ENCODE results near the gene TSPOAP1. TPM values are rescaled to one million over a fixed set of nuclear protein-coding genes. Genes with fewer than 3 reads are reported as not detected.

Gene TSPOAP1
- total RNA-seq, 2 experiments from 2014 or later, result 17.8 to 19.5 TPM

DNA sequence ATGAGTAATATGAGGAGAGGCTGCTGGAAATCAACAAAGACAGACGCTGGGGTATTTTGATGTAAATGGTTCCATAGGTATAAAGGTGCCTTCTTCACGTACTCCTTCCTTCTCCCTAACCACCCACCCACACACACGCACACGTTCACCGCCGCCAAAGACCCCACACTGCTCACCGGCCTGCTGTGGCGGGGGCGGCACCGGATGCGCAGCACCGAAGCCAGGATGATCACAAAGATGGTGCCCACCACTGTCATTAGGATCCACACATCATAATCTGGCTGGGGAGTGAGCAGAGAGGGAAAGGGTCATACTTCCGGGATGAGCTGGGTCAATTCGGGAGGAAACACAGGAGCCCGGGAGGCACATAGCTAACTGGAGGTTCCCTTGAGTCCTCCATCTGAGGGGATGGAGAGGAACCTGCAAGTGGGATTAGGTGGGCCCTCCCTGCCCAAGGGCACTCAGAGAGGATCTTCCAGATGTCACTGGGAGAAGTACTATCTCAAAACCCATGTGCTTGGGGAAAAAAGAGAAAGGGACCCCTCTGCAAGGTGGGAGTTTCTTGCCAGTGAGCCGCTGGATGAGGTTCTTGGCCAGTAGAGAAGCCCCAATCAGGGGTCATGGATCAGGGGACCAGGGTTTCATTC is 33.9 kb upstream of the TSPOAP1 start:
- H3K27me3 ChIP-seq (ENCODE audit: control insufficient read depth in 1 of 2, insufficient read depth in 2 of 2, low read length in 2 of 2), result no peaks in the 10 kb centered on the region
- no peak overlapping the region for H3K4me3 ChIP-seq (ENCODE audit: low read length)
- H3K9me3 Mint-ChIP-seq, result no peaks in the 10 kb centered on the region
- intact Hi-C loops (cut with DNase I, micrococcal nuclease), result no loop called here
- H3K27ac ChIP-seq (ENCODE audit: low read depth in 1 of 2, low read length in 2 of 2), result no peak overlapping the region
- H3K9me3 ChIP-seq (ENCODE audit: control insufficient read depth in 1 of 2, insufficient read depth in 1 of 2, low read length in 2 of 2), result no peaks in the 10 kb centered on the region
- DNase-seq (no peak), ATAC-seq (ENCODE audit: poor library complexity) (no peak)
- no peaks in the 10 kb centered on the region for H3K4me1 ChIP-seq (ENCODE audit: insufficient read depth, low read length)
- peaks cover 3% of the 10 kb centered on the region for H3K36me3 ChIP-seq (ENCODE audit: insufficient read depth, low read length)
- H3K4me3 Mint-ChIP-seq, result no peak overlapping the region
- H3K36me3 Mint-ChIP-seq (ENCODE audit: low read depth), result no peaks in the 10 kb centered on the region
- no peaks in the 10 kb centered on the region for H3K27me3 Mint-ChIP-seq
- POLR2A ChIA-PET, result interaction anchor here (0.6 to 16.0 kb wide), 6 partner anchors 7 to 35 kb away, joined by 3 to 508 read pairs (median 8); partner anchors contain the start of gene SUPT4H1
- CTCF ChIA-PET, result interaction anchor here (0.6 to 1.5 kb wide), 3 partner anchors 11 to 55 kb away, joined by 3 to 5 read pairs (median 4); no protein-coding TSS in a partner anchor
- no peak overlapping the region for H3K27ac Mint-ChIP-seq
- H3K4me1 Mint-ChIP-seq (ENCODE audit: low read depth), result no peaks in the 10 kb centered on the region
- TF ChIP-seq, protein P1, sequence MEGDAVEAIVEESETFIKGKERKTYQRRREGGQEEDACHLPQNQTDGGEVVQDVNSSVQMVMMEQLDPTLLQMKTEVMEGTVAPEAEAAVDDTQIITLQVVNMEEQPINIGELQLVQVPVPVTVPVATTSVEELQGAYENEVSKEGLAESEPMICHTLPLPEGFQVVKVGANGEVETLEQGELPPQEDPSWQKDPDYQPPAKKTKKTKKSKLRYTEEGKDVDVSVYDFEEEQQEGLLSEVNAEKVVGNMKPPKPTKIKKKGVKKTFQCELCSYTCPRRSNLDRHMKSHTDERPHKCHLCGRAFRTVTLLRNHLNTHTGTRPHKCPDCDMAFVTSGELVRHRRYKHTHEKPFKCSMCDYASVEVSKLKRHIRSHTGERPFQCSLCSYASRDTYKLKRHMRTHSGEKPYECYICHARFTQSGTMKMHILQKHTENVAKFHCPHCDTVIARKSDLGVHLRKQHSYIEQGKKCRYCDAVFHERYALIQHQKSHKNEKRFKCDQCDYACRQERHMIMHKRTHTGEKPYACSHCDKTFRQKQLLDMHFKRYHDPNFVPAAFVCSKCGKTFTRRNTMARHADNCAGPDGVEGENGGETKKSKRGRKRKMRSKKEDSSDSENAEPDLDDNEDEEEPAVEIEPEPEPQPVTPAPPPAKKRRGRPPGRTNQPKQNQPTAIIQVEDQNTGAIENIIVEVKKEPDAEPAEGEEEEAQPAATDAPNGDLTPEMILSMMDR (IDR thresholded peaks at IDR 0.05), result no peak

DNA sequence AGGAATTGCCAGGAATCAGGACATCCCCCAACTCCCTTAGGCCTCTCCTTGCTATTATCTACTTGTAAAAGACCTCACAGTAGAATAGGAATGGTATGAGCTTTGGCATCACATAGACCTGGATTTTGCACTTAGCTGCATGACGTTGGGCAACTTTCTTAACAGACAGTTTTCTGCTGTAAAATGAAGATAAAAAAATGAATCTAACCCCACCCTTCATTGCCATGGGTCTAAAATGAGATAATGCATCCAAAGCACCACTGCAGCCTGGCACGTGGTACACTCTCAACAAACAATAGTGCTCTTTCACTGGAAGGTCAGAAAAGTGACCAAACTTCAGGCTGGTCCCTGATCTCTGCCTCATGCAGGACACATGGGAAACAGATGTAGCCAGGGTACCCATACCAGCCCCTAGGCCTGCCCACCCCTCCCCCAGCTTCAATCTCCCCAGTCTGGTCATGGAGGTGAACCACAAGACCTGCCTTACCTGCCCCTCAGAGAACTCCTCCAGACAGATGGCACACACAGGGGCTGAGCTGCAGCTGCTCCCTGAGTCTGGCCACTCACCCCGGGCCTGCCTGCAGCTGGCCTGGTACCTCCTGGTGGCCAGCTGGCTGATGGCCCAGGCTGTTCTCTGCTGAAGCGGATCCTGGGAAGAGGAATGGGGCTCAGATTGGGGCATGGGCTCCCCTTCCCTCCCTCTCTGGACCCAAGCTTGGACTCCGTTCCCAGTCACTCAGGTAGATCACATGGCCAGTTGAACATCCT is 31.9 kb upstream of the TSPOAP1 start:
- peaks cover 3% of the 10 kb centered on the region for H3K36me3 ChIP-seq (ENCODE audit: insufficient read depth, low read length)
- no peaks in the 10 kb centered on the region for H3K4me1 ChIP-seq (ENCODE audit: insufficient read depth, low read length)
- no peaks in the 10 kb centered on the region for H3K9me3 ChIP-seq (ENCODE audit: control insufficient read depth in 1 of 2, insufficient read depth in 1 of 2, low read length in 2 of 2)
- no peaks in the 10 kb centered on the region for H3K9me3 Mint-ChIP-seq
- no peak overlapping the region for H3K27ac Mint-ChIP-seq
- ATAC-seq (ENCODE audit: poor library complexity) (no peak), DNase-seq (no peak)
- H3K36me3 Mint-ChIP-seq (ENCODE audit: low read depth), result no peaks in the 10 kb centered on the region
- no peak overlapping the region for H3K4me3 ChIP-seq (ENCODE audit: low read length)
- intact Hi-C loops (cut with DNase I, micrococcal nuclease), result no loop called here
- no peaks in the 10 kb centered on the region for H3K27me3 ChIP-seq (ENCODE audit: control insufficient read depth in 1 of 2, insufficient read depth in 2 of 2, low read length in 2 of 2)
- H3K4me1 Mint-ChIP-seq (ENCODE audit: low read depth), result no peaks in the 10 kb centered on the region
- ChIA-PET POLR2A (interaction anchor here (0.8 to 16.0 kb wide), 5 partner anchors 7 to 57 kb away, joined by 3 to 508 read pairs (median 5); partner anchors contain the start of genes RNF43, SUPT4H1 and TSPOAP1), CTCF (interaction anchor here (2.5 kb wide), 1 partner anchor 43 kb away, joined by 8 read pairs; no protein-coding TSS in a partner anchor)
- no peaks in the 10 kb centered on the region for H3K27me3 Mint-ChIP-seq
- TF ChIP-seq, protein P1 (IDR thresholded peaks at IDR 0.05), result no peak
- H3K4me3 Mint-ChIP-seq, result no peak overlapping the region
- H3K27ac ChIP-seq (ENCODE audit: low read depth in 1 of 2, low read length in 2 of 2), result no peak overlapping the region

DNA sequence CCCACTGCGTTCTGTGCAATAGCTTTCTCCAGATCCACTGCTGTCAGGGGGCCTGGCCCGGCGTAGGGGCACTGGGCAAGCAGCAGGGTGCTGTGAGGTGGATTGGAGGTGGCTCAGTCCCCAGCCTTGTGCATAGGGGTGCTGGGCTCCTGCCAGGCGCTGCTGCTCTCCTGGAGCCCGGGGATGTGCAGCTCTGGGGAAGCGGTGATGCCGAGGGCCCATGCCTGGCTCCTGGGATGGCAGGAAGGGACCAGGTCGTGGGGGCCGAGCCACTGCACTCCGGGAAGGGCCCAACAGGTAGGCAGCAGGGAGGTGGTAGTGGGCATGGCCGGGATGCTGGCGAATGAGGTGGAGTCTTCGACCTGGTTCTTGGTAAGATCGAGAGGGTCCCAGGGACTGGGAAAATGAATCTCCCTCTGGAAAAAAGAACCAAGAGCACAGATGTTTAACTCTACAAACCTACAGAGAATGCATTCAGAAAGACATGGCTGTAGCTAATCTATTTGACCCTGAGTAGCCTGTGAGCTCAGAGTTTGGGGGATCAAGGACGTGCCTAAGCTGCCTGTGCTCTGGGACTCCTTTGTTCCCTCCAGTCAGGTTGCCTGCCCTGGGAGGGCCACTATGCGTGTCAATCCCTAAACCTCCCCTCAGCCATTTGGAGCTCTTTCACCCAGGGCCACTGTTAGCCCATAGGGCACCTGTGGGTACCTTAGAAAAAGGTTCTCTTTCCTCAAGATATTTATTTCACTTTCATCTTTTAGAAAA is 30.0 kb upstream of the TSPOAP1 start:
- no peaks in the 10 kb centered on the region for H3K27me3 Mint-ChIP-seq
- H3K4me3 Mint-ChIP-seq, result no peak overlapping the region
- peaks cover 3% of the 10 kb centered on the region for H3K36me3 ChIP-seq (ENCODE audit: insufficient read depth, low read length)
- DNase-seq (no peak), ATAC-seq (ENCODE audit: poor library complexity) (no peak)
- H3K9me3 ChIP-seq (ENCODE audit: control insufficient read depth in 1 of 2, insufficient read depth in 1 of 2, low read length in 2 of 2), result no peaks in the 10 kb centered on the region
- no peaks in the 10 kb centered on the region for H3K27me3 ChIP-seq (ENCODE audit: control insufficient read depth in 1 of 2, insufficient read depth in 2 of 2, low read length in 2 of 2)
- H3K27ac ChIP-seq (ENCODE audit: low read depth in 1 of 2, low read length in 2 of 2), result no peak overlapping the region
- H3K4me1 ChIP-seq (ENCODE audit: insufficient read depth, low read length), result peaks cover 3% of the 10 kb centered on the region
- ChIA-PET CTCF (interaction anchor here (2.5 kb wide), 1 partner anchor 41 kb away, joined by 8 read pairs; no protein-coding TSS in a partner anchor), POLR2A (interaction anchor here (0.6 to 16.0 kb wide), 2 partner anchors 21 to 906 kb away, joined by 3 to 508 read pairs; no protein-coding TSS in a partner anchor)
- H3K27ac Mint-ChIP-seq, result no peak overlapping the region
- peaks cover 6% of the 10 kb centered on the region for H3K4me1 Mint-ChIP-seq (ENCODE audit: low read depth)
- TF ChIP-seq, protein P1 (IDR thresholded peaks at IDR 0.05), result no peak
- no peak overlapping the region for H3K4me3 ChIP-seq (ENCODE audit: low read length)
- H3K36me3 Mint-ChIP-seq (ENCODE audit: low read depth), result no peaks in the 10 kb centered on the region
- intact Hi-C loops (cut with DNase I, micrococcal nuclease), result no loop called here
- no peaks in the 10 kb centered on the region for H3K9me3 Mint-ChIP-seq
